ENCODE measurements around the gene VCL.
"Not testable (repeated sequence)": the region's sequence is repeated elsewhere in the genome, so short reads cannot be mapped to it uniquely, and the experiment has no call there.

VCL gene

DNA sequence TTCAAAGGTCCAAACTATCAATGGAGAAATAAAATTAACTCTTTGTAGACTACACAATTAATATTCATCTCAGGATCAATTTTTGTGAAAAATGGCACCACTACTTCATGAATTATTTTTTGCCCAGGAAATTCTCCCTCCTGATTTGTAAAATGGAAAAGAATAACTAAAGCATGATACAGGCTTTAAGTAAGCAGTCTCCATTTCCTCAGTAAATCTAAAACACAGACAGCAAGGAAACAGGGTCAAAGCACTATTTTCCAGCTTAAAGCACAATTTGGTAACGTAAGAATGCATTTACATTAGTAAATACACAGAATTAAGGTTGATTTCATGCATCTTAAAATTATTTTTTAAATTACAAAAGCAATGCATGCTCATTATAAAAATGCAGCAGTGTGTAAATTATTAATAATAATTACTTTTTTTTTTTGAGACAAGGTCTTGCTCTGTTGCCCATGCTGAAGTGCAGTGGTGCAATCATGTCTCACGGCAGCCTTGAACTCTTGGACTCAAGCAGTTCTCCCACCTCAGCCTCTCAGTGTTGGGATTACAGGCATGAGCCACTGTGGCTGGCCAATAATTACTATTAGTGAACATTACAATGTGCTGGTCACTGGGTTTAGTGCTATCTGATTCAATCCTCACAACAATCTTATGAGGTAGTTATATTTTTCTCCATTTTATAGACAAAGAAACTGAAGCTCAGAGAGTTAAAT lies 26.1 kb upstream of the VCL start:
- no peak for DNase-seq (ENCODE audit: extremely low read depth in 1 of 2, low read depth in 1 of 2)

DNA sequence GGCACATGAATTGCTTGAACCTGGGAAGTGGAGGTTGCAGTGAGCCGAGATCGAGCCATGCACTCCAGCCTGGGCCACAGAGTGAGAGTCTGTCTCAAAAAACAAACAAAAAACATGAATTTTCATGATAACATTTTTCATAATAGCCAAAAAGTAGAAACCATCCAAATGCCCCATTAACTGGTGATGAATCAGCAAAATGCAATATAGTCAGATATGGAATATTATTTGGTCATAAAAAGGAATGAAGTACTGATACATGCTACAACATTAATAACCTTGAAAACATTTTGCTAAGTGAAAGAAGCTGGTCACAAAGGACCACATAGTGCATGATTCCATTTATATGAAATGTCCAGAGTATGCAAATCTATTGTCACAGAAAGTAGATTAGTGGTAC lies 24.5 kb upstream of the VCL start:
- DNase-seq (ENCODE audit: extremely low read depth in 1 of 2, low read depth in 1 of 2): no peak

- no peak for DNase-seq (ENCODE audit: extremely low read depth in 1 of 2, low read depth in 1 of 2)
Observed at GRCh38 chr10:73974309-73974946, 23.5 kb upstream of the VCL start.

DNA sequence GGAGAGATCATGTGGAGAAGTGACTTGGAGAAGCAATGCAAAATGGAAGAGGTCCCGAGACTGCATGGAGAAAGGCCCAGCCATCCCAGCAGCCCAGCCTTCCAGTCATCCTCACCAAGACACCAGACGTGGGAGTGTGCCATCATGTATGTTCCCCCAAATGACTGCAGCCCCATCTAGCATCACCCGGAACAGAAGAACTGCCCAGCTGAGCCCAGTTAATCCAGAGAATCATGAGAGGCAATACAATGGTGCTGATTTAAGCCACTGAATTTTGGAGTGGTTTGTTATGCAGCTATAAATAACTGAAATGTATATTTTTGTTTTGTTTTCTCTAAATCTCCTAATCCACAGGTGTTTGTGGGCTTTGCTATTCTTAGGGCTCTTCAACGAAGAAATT lies 22.5 kb upstream of the VCL start:
- DNase-seq (ENCODE audit: extremely low read depth in 1 of 2, low read depth in 1 of 2): no peak

DNA sequence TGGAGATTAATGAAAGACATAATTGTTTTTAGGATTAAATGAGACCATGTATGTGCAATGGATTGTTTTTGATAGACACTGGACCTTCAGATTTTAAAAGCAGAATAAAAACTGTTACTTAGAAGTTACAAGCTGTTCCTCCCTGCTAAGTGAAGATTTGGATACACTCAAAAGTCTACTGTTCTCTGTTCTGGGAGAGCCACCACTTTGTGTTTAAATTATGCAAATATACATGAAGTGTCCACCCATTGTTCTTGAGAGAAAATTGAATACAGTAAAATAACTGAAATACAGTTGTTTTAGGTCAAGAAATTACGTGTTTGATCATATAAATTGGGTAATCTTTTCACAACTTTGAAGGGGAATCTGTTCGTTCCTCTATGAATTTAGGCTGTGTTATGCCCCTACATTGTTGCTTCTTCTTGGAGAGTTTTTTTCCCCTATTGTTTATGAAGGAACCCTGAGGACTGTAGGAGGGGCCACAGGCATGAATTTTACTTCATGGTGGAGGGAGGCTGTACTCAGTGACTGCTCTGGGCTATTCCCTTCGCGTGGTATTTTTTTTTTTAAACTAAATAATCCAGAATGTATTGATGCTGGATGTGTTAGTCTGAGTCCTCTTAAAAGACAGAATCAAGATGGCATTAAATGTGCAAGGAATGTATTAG lies 18.6 kb upstream of the VCL start:
- DNase-seq (ENCODE audit: extremely low read depth in 1 of 2, low read depth in 1 of 2): no peak

DNA sequence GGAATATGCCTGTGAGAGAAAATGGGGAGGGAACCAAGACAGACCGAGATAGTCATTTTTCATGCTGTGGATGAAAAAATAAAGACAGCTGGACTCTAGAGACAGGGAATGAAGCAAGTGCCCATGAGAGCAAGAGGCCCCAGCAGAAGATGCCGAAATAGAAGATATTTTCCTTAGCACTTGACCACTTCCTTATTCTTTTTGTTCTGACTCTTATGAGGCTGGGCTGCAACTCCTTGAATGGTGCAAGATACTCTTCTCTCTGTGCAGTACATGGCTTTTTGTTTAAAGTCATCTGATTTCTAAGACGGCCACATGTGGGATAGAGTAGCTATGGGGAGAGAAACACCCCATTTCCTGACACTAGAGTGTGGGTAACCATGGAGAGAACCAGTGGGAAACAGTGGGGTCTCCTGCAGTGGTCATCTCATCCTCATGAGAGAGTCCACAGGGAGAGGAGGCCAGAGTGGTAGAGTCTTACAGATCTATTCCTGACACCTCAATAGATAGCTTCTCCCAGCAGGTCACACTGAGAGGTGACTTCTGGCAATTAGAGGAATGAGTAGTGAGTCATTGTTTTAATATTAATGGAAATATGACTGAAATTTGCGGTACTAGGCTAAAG lies 18.0 kb upstream of the VCL start:
- DNase-seq (ENCODE audit: extremely low read depth in 1 of 2, low read depth in 1 of 2): no peak

DNA sequence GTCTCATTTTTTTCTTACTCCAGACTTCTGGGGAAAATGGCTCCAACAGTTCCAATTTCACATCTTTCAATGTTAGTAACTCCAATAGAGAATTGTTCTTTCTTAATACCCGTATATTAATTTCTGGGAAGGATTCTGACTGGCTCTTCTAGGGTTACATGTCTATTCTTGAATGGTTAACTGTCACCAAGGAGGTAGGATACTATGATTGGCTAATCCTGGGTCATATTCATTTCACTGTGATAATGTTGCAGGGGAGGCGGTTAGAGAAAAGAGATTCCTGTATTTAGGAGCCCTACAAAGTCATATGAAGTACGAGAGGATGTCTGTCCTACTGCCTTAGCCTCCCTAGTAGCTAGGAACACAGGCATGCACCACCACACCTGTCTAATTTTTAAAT lies 16.1 kb upstream of the VCL start:
- no peak for DNase-seq (ENCODE audit: extremely low read depth in 1 of 2, low read depth in 1 of 2)

- DNase-seq (ENCODE audit: extremely low read depth in 1 of 2, low read depth in 1 of 2): no peak
Observed at GRCh38 chr10:73983096-73984047, 14.5 kb upstream of the VCL start.

GRCh38 chr10:73989594-73990150 lies 8.2 kb upstream of the VCL start:
- DNase-seq (ENCODE audit: extremely low read depth in 1 of 2, low read depth in 1 of 2): no peak

GRCh38 chr10:73991203-73991883 lies 6.6 kb upstream of the VCL start:
- no peak for DNase-seq (ENCODE audit: extremely low read depth in 1 of 2, low read depth in 1 of 2)

DNA sequence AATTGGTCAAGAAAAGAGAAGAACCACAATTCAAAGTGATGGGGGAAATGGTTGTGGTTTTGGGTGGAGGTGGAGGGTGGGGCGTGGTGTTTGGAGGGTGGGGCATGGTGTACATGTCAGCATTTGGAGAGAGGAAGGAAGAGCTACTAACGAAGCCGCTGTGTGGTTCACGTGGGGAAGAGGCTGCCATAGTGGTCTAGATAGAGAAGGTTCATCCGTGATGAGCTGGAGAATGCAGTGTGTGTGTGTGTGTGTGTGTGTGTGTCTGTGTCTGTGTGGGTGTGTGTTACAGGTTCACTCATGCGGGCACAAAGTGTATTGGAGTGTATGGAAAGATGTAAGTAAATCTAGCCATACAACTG lies 6.1 kb upstream of the VCL start:
- DNase-seq (ENCODE audit: extremely low read depth in 1 of 2, low read depth in 1 of 2): peak; percentile 54 to 55

DNA sequence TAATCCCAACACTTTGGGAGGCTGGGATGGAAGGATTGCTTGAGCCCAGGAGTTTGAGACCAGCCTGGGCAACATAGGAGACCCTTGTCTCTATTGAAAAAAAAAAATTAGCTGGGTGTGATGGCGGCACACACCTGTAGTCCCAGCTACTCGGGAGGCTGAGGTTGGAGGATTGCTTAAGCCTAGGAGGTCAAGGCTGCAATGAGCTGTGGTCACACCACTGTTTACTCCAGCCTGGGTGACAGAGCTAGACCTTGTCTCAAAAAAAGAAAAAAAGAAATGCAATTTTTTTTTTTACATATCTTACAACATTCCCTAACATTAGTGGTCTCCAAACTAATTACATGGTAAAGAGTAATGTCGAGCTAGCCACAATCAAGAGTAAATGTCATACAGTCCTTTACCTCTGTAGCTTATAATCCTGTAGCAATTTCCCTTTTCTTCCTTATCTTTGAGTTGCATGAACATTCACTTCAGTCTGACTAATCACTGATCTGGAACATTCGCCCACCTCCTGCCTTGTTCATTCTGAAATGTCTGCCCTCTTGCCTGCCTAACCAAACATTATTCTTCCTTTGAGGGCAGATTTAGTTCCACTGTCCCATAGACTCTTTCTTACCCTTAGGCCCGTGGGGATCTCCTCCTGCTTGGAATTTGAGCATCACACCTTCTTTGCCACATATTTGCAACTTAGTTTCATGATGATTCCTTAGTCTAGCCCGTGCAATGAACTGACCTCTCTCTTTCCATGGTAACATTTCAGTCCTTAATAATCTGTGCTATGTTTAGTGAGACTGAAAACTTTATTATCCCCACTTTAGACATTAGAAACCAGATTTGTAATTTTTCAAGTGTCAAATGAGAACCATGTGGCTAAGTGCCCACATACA lies 4.8 kb upstream of the VCL start:
- DNase-seq (ENCODE audit: extremely low read depth in 1 of 2, low read depth in 1 of 2): no peak

- no peak for DNase-seq (ENCODE audit: extremely low read depth in 1 of 2, low read depth in 1 of 2)
Observed at GRCh38 chr10:73995035-73995358, 2.9 kb upstream of the VCL start.

DNA sequence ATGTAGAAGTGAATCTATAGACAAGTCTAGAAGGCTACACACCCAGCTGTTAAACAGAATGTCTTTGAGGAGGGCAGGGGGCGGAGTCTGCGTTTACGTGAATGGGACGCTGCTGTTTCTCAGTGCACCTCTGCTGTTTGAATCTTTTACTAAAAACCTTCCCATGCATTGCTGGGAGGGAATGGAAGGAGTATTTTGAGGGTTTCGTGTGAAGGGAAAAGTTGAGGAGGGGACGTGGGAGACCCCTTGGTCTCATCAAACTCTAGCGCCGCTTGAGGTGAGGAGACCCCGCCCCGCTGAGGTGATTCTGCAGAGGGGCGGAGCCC lies 492 bp upstream of the VCL start:
- DNase-seq (ENCODE audit: extremely low read depth in 1 of 2, low read depth in 1 of 2): peak in 1 of 2 donors; percentile 27

DNA sequence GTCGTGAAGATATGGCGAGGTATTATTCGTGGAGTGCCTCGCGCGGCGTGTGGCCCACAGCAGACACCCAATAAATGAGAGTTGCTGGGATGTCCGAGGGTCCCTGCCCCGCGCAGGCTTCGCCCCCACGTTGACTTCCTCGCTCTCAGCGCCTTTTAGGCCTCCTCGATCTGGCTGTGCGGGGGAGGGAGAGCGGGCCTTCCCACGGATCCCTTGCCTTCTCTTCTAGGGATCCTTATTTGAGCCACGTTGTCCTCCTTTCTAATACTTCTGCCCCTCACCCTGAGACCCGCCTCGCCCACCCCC lies 660 bp downstream of the VCL start:
- no peak for DNase-seq (ENCODE audit: extremely low read depth in 1 of 2, low read depth in 1 of 2)

GRCh38 chr10:73998929-73999691 lies 1.2 kb downstream of the VCL start:
- no peak for DNase-seq (ENCODE audit: extremely low read depth in 1 of 2, low read depth in 1 of 2)

DNA sequence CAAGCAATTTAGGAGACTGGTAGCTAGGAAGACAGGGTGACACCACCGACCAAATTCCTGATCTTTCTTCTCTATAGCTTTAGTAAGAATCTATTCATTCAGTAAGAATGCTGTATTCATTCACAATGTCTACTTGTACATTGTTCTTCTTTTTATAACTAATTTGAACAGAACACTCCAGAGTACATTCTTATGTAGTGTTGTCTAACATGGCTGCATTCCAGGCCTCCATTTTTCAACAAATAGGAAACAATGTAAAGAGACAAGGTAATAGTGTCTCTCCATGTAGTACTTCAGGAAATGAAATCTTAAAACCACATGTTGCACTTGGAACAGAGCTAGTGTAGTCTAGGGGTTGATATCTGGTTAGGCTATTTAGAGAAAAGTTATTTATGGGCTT lies 1.8 kb downstream of the VCL start:
- DNase-seq (ENCODE audit: extremely low read depth in 1 of 2, low read depth in 1 of 2): no peak

GRCh38 chr10:74000244-74000643 lies 2.3 kb downstream of the VCL start:
- DNase-seq (ENCODE audit: extremely low read depth in 1 of 2, low read depth in 1 of 2): not testable (repeated sequence)
